SK-N-SH (cell line): ENCODE measurements around the gene PUS10. TPM values are rescaled to one million over a fixed set of nuclear protein-coding genes. Genes with fewer than 3 reads are reported as not detected.

Source experiments
- CTCF ChIA-PET: fragments of 300-600, 350-600 bp; formaldehyde crosslinking; extraction: SDS; loops from one replicate; lab custom pipeline; 2021; lab: Yijun Ruan, JAX
- POLR2A ChIA-PET: fragments of 350-600 bp; sonication (Branson Sonifier 250); formaldehyde crosslinking; extraction: SDS; loops from one replicate; lab custom pipeline; 2020; ENCODE audit warnings: antibody characterized with exemption, inconsistent platforms; lab: Yijun Ruan, JAX
- DNase-seq: peaks from one replicate; pipeline ENCODE4 v3.0.0; 2012
- H2AFZ ChIP-seq: fragments of 200-600 bp; sonication (generic); 2 replicates; pipeline ENCODE4 v1.8.1; 2016; ENCODE audit warnings: antibody characterized with exemption, mild to moderate bottlenecking, low read depth
- H3F3A ChIP-seq: fragments of 200-600 bp; sonication (generic); replicated peaks from 2 replicates; pipeline ENCODE3; 2016; ENCODE audit warnings: antibody characterized with exemption, mild to moderate bottlenecking; ENCODE audit not compliant: insufficient read depth
- H3K27ac ChIP-seq, 2 experiments: fragments of 200-500 bp in 1 of 2; fragments of 200-600 bp in 1 of 2; sonication (Bioruptor generic) in 1 of 2; sonication (generic), shearing (Covaris generic) in 1 of 2; 2 replicates each; pipeline versions ENCODE4 v1.5.1 to v1.6.1; 2014 to 2016; ENCODE audit warnings: low read depth in 2 of 2, inconsistent platforms in 1 of 2, low read length in 1 of 2, mild to moderate bottlenecking in 1 of 2, mixed read lengths in 1 of 2
- H3K27me3 ChIP-seq: fragments of 200-600 bp; sonication (generic), shearing (Covaris generic); 2 replicates; pipeline ENCODE4 v1.6.1; 2016; ENCODE audit warnings: mixed run types; ENCODE audit not compliant: insufficient read depth
- H3K36me3 ChIP-seq, 2 experiments: fragments of 200-500 bp in 1 of 2; fragments of 200-600 bp in 1 of 2; sonication (Bioruptor generic) in 1 of 2; sonication (generic) in 1 of 2; replicated peaks in 1 of 2; 2 replicates each; pipeline versions ENCODE3 to v1.5.1; 2014 to 2016; ENCODE audit warnings: low read length in 1 of 2, mild to moderate bottlenecking in 1 of 2; ENCODE audit not compliant: insufficient read depth in 2 of 2, control insufficient read depth in 1 of 2
- H3K4me1 ChIP-seq, 2 experiments: fragments of 200-500 bp in 1 of 2; fragments of 200-600 bp in 1 of 2; sonication (Bioruptor generic) in 1 of 2; sonication (generic), shearing (Covaris generic) in 1 of 2; 2 replicates each; pipeline versions ENCODE4 v1.5.1 to v1.6.1; 2014 to 2016; ENCODE audit warnings: low read depth in 1 of 2, low read length in 1 of 2, mixed run types in 1 of 2; ENCODE audit not compliant: insufficient read depth in 2 of 2, control insufficient read depth in 1 of 2
- H3K4me2 ChIP-seq: fragments of 200-600 bp; sonication (generic), shearing (Covaris generic); 2 replicates; pipeline ENCODE4 v1.6.1; 2017; ENCODE audit warnings: mixed run types
- H3K4me3 ChIP-seq, 2 experiments: fragments of 200-500 bp in 1 of 2; fragments of 200-600 bp in 1 of 2; sonication (Bioruptor generic) in 1 of 2; sonication (generic), shearing (Covaris generic) in 1 of 2; 2 replicates each; pipeline versions ENCODE4 v1.5.1 to v1.8.1; 2014 to 2016; ENCODE audit warnings: low read depth in 2 of 2, inconsistent platforms in 1 of 2, low read length in 1 of 2, mild to moderate bottlenecking in 1 of 2, mixed read lengths in 1 of 2, moderate library complexity in 1 of 2
- H3K79me2 ChIP-seq: fragments of 200-600 bp; sonication (generic); 2 replicates; pipeline ENCODE4 v1.8.1; 2017; ENCODE audit warnings: mild to moderate bottlenecking; ENCODE audit not compliant: insufficient read depth
- H3K9ac ChIP-seq: fragments of 200-600 bp; sonication (generic); 2 replicates; pipeline ENCODE4 v1.6.1; 2017; ENCODE audit warnings: mixed run types
- H3K9me2 ChIP-seq: fragments of 200-600 bp; sonication (generic); 2 replicates; pipeline ENCODE4 v1.6.1; 2017; ENCODE audit warnings: mixed run types
- H3K9me3 ChIP-seq: fragments of 200-600 bp; sonication (generic); 2 replicates; pipeline ENCODE4 v1.6.1; 2017; ENCODE audit warnings: mixed run types, mild to moderate bottlenecking, moderate library complexity
- H4K20me1 ChIP-seq: fragments of 200-600 bp; sonication (generic); 2 replicates; pipeline ENCODE4 v1.6.1; 2017; ENCODE audit warnings: mild to moderate bottlenecking, mixed run types; ENCODE audit not compliant: insufficient read depth
- CHD2 ChIP-seq: fragments of 150-350 bp; IDR thresholded peaks from 2 replicates; pipeline ENCODE4 v1.6.1; 2018; ENCODE audit warnings: low read length; ENCODE audit not compliant: partially characterized antibody
- ELF1 ChIP-seq: IDR thresholded peaks from 2 replicates; pipeline ENCODE4 v1.4.0; 2012
- EP300 ChIP-seq, 2 experiments: IDR thresholded peaks; 2 replicates each; pipeline versions ENCODE4 v1.4.0 to v1.6.1; 2012; ENCODE audit warnings: borderline replicate concordance in 1 of 2, low read depth in 1 of 2, low read length in 1 of 2
- FOSL2 ChIP-seq: IDR thresholded peaks from 2 replicates; pipeline ENCODE4 v1.4.0; 2012; ENCODE audit warnings: low read depth, mild to moderate bottlenecking, moderate library complexity, borderline replicate concordance
- FOXJ3 ChIP-seq: sonication (generic); formaldehyde crosslinking; IDR thresholded peaks from 2 replicates; pipeline ENCODE4 v1.5.1; 2020; ENCODE audit warnings: mild to moderate bottlenecking, missing genetic modification reagents
- GABPA ChIP-seq: IDR thresholded peaks from 2 replicates; pipeline ENCODE4 v1.4.0; 2012; ENCODE audit warnings: low read depth, mild to moderate bottlenecking
- GATA2 ChIP-seq: sonication (generic); formaldehyde crosslinking; IDR thresholded peaks from 2 replicates; pipeline ENCODE4 v1.5.0; 2020; ENCODE audit warnings: mild to moderate bottlenecking, missing genetic modification reagents
- JUND ChIP-seq: IDR thresholded peaks from 2 replicates; pipeline ENCODE4 v1.4.0; 2012
- MEF2A ChIP-seq: IDR thresholded peaks from 2 replicates; pipeline ENCODE4 v1.4.0; 2012; ENCODE audit warnings: low read depth, borderline replicate concordance
- MXI1 ChIP-seq: IDR thresholded peaks from 2 replicates; pipeline ENCODE4 v1.6.1; 2012; ENCODE audit warnings: mild to moderate bottlenecking, low read depth, low read length, improper control_type of control experiment
- POLR2AphosphoS5 ChIP-seq: IDR thresholded peaks from 2 replicates; pipeline ENCODE4 v1.6.1; 2012; ENCODE audit warnings: low read depth, low read length
- RAD21 ChIP-seq: IDR thresholded peaks from 2 replicates; pipeline ENCODE4 v1.6.1; 2012; ENCODE audit warnings: mild to moderate bottlenecking, low read length
- RCOR1 ChIP-seq: fragments of 150-350 bp; IDR thresholded peaks from 2 replicates; pipeline ENCODE4 v1.6.1; 2017; ENCODE audit warnings: antibody characterized with exemption, low read length
- RFX5 ChIP-seq: IDR thresholded peaks from 2 replicates; pipeline ENCODE4 v1.6.1; 2012; ENCODE audit warnings: mild to moderate bottlenecking, improper control_type of control experiment, low read length
- RXRA ChIP-seq: IDR thresholded peaks from 2 replicates; pipeline ENCODE4 v1.4.0; 2012; ENCODE audit warnings: low read depth, mild to moderate bottlenecking, borderline replicate concordance
- SIN3A ChIP-seq: IDR thresholded peaks from 2 replicates; pipeline ENCODE4 v1.6.1; 2012; ENCODE audit warnings: low read depth, mild to moderate bottlenecking, low read length, moderate library complexity, borderline replicate concordance
- SMC3 ChIP-seq: IDR thresholded peaks from 2 replicates; pipeline ENCODE4 v1.6.1; 2012; ENCODE audit warnings: low read depth, low read length, improper control_type of control experiment
- YY1 ChIP-seq: IDR thresholded peaks from 2 replicates; pipeline ENCODE4 v1.4.0; 2012; ENCODE audit warnings: low read depth, mild to moderate bottlenecking
- WGBS: methylation state at CpG from one replicate; pipeline ENCODE4 v1.1.6; 2017; ENCODE audit warnings: low lambda C conversion rate; 5-methylcytosine and 5-hydroxymethylcytosine counted together
- polyA plus RNA-seq, 3 experiments: library from polyadenylated mRNA; depleted of rRNA; stranded (reverse); fragments of >200 nt; gene quantifications; 2 replicates each; pipeline ENCODE4 v1.2.3, GENCODE V29; 2012
- TF ChIP-seq, protein P1 (sequence below): IDR thresholded peaks from 2 replicates; pipeline ENCODE4 v1.4.0; 2012; ENCODE audit warnings: low read depth
- TF ChIP-seq, protein P2 (sequence below): IDR thresholded peaks from 2 replicates; pipeline ENCODE4 v1.6.1; 2012; ENCODE audit warnings: mild to moderate bottlenecking, low read depth, low read length, moderate library complexity
- TF ChIP-seq, protein P3 (sequence below): fragments of 150-350 bp; IDR thresholded peaks from 2 replicates; pipeline ENCODE4 v1.6.1; 2016; ENCODE audit warnings: mild to moderate bottlenecking, low read depth, low read length
- TF ChIP-seq, protein P4 (sequence below): fragments of 150-350 bp; IDR thresholded peaks from 2 replicates; pipeline ENCODE4 v1.6.1; 2017; ENCODE audit warnings: antibody characterized with exemption, low read length, low read depth, borderline replicate concordance
- TF ChIP-seq, protein P5 (sequence below): fragments of 200-600 bp; sonication (generic); IDR thresholded peaks from 2 replicates; pipeline ENCODE4 v1.6.1; 2017; ENCODE audit warnings: antibody characterized with exemption, mild to moderate bottlenecking, moderate library complexity

The PUS10 gene, protein sequence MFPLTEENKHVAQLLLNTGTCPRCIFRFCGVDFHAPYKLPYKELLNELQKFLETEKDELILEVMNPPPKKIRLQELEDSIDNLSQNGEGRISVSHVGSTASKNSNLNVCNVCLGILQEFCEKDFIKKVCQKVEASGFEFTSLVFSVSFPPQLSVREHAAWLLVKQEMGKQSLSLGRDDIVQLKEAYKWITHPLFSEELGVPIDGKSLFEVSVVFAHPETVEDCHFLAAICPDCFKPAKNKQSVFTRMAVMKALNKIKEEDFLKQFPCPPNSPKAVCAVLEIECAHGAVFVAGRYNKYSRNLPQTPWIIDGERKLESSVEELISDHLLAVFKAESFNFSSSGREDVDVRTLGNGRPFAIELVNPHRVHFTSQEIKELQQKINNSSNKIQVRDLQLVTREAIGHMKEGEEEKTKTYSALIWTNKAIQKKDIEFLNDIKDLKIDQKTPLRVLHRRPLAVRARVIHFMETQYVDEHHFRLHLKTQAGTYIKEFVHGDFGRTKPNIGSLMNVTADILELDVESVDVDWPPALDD
- 2.8 and 4.4 TPM in 2 replicates for polyA plus RNA-seq (2012; rRNA removed)
- 3.9 and 4.6 TPM in 2 replicates for polyA plus RNA-seq (2012; cell fraction: cytosol; rRNA removed)
- 2.9 and 5.2 TPM in 2 replicates for polyA plus RNA-seq (2012; cell fraction: nucleus; rRNA removed)

DNA sequence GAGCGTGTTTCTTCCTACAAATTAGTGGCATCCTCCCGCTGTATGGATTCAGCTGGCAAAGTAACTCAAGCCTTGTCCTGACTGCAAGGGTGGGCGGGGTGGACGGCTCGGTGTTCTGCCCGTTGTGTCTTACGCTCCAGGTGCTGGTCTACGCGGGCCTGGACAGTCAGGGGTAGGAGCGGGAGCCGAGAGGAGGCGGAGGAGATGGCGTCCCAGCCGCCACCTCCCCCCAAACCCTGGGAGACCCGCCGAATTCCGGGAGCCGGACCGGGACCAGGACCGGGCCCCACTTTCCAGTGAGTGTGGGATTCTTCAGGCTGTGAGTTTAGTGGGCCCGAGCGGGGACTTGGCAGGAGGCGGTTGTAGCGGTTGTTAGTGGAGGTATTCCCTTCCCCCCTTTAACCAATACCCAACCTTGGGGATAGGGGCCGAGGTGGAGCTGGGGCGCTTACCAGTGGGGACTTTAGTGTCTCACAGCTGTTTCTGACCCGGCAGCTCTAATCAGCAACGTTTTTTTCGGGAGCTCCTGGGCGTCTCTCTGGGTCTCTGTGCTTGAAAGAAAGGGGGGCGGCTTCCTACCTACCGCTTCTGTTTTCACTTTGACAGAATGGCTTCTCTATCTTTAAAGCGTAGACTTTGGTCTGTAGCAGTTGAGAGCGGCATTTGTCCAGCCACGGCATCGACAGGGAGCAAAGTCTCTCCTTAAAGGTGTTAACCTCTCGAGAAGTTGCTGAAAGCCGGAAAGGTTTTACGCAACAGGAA, at the start of gene PUS10, which contains the start of gene PEX13:
TSS of gene PUS10 (minus strand) at position 700 of the 762 bp plus-strand sequence. CDS start 6,365 bp downstream, outside the sequence.
TSS of gene PEX13 (plus strand) at position 165 of the 762 bp plus-strand sequence. CDS start at position 205, 40 bp downstream.
- ChIA-PET POLR2A (no interaction called here), CTCF (interaction anchor here (1.0 to 1.7 kb wide), 2 partner anchors 19 to 310 kb away, joined by 4 to 7 read pairs; no protein-coding TSS in a partner anchor)
- peaks cover 71% of the 10 kb centered on the region for H3K79me2 ChIP-seq
- peak within 1 kb of the TSS; percentile 79 for H3K4me2 ChIP-seq
- peak within 1 kb of the TSS; percentile 79 to 95 for H3K27ac ChIP-seq
- H3K4me3 ChIP-seq = peak within 1 kb of the TSS; percentile 93 to 95
- peaks cover 4% of the 10 kb centered on the region; the same call in 1 of the 2 replicates for H4K20me1 ChIP-seq
- H3K9ac ChIP-seq = peak within 1 kb of the TSS; percentile 81
- no peaks in the 10 kb centered on the region for H3K9me3 ChIP-seq
- H3K4me1 ChIP-seq = peaks cover 0 to 4% of the 10 kb centered on the region in 2 experiments; a peak in 1 of 4 replicates
- peaks cover 2 to 19% of the 10 kb centered on the region in 2 experiments for H3K36me3 ChIP-seq
- no peaks in the 10 kb centered on the region for H3K9me2 ChIP-seq
- peak within 1 kb of the TSS; percentile 96 for H2AFZ ChIP-seq
- under 1% methylated on average over 34 of the region's 39 CpGs for WGBS
- peak; percentile 86 for DNase-seq
- no peaks in the 10 kb centered on the region for H3K27me3 ChIP-seq
- H3F3A ChIP-seq = peaks cover 13% of the 10 kb centered on the region
- TF ChIP-seq SMC3 = no peak
- no peak for TF ChIP-seq RAD21
- no peak for TF ChIP-seq RCOR1
- TF ChIP-seq CHD2 = peak; percentile 56
- TF ChIP-seq FOSL2 = no peak
- no peak for TF ChIP-seq MXI1
- peak; percentile 42; the same call in 1 of the 2 replicates for TF ChIP-seq POLR2AphosphoS5
- no peak for TF ChIP-seq FOXJ3 (CRISPR knock-in tag)
- TF ChIP-seq SIN3A = 0 out of 2 replicates have a peak, but pooled peaks have one; percentile 5
- peak; percentile 80; the same call in 1 of the 2 replicates for TF ChIP-seq YY1
- TF ChIP-seq, protein P1, sequence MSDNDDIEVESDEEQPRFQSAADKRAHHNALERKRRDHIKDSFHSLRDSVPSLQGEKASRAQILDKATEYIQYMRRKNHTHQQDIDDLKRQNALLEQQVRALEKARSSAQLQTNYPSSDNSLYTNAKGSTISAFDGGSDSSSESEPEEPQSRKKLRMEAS = no peak; the same call in none of the 2 replicates
- no peak for TF ChIP-seq RFX5
- no peak for TF ChIP-seq GATA2 (CRISPR knock-in tag)
- TF ChIP-seq, protein P2, sequence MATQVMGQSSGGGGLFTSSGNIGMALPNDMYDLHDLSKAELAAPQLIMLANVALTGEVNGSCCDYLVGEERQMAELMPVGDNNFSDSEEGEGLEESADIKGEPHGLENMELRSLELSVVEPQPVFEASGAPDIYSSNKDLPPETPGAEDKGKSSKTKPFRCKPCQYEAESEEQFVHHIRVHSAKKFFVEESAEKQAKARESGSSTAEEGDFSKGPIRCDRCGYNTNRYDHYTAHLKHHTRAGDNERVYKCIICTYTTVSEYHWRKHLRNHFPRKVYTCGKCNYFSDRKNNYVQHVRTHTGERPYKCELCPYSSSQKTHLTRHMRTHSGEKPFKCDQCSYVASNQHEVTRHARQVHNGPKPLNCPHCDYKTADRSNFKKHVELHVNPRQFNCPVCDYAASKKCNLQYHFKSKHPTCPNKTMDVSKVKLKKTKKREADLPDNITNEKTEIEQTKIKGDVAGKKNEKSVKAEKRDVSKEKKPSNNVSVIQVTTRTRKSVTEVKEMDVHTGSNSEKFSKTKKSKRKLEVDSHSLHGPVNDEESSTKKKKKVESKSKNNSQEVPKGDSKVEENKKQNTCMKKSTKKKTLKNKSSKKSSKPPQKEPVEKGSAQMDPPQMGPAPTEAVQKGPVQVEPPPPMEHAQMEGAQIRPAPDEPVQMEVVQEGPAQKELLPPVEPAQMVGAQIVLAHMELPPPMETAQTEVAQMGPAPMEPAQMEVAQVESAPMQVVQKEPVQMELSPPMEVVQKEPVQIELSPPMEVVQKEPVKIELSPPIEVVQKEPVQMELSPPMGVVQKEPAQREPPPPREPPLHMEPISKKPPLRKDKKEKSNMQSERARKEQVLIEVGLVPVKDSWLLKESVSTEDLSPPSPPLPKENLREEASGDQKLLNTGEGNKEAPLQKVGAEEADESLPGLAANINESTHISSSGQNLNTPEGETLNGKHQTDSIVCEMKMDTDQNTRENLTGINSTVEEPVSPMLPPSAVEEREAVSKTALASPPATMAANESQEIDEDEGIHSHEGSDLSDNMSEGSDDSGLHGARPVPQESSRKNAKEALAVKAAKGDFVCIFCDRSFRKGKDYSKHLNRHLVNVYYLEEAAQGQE = peak; percentile 34; the same call in 1 of the 2 replicates
- no peak for TF ChIP-seq JUND
- TF ChIP-seq MEF2A = no peak
- no peak for TF ChIP-seq RXRA
- TF ChIP-seq, protein P3, sequence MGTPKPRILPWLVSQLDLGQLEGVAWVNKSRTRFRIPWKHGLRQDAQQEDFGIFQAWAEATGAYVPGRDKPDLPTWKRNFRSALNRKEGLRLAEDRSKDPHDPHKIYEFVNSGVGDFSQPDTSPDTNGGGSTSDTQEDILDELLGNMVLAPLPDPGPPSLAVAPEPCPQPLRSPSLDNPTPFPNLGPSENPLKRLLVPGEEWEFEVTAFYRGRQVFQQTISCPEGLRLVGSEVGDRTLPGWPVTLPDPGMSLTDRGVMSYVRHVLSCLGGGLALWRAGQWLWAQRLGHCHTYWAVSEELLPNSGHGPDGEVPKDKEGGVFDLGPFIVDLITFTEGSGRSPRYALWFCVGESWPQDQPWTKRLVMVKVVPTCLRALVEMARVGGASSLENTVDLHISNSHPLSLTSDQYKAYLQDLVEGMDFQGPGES = no peak
- no peak for TF ChIP-seq GABPA
- TF ChIP-seq, protein P4, sequence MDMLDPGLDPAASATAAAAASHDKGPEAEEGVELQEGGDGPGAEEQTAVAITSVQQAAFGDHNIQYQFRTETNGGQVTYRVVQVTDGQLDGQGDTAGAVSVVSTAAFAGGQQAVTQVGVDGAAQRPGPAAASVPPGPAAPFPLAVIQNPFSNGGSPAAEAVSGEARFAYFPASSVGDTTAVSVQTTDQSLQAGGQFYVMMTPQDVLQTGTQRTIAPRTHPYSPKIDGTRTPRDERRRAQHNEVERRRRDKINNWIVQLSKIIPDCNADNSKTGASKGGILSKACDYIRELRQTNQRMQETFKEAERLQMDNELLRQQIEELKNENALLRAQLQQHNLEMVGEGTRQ = no peak
- no peak for TF ChIP-seq ELF1
- TF ChIP-seq EP300 (IDR thresholded peaks at IDR 0.05; ENCODE audit: borderline replicate concordance in 1 of 2, low read depth in 1 of 2, low read length in 1 of 2) = 0 out of 4 replicates have a peak, but pooled peaks of 1 of the 2 experiments have one; percentile 9
- TF ChIP-seq, protein P5, sequence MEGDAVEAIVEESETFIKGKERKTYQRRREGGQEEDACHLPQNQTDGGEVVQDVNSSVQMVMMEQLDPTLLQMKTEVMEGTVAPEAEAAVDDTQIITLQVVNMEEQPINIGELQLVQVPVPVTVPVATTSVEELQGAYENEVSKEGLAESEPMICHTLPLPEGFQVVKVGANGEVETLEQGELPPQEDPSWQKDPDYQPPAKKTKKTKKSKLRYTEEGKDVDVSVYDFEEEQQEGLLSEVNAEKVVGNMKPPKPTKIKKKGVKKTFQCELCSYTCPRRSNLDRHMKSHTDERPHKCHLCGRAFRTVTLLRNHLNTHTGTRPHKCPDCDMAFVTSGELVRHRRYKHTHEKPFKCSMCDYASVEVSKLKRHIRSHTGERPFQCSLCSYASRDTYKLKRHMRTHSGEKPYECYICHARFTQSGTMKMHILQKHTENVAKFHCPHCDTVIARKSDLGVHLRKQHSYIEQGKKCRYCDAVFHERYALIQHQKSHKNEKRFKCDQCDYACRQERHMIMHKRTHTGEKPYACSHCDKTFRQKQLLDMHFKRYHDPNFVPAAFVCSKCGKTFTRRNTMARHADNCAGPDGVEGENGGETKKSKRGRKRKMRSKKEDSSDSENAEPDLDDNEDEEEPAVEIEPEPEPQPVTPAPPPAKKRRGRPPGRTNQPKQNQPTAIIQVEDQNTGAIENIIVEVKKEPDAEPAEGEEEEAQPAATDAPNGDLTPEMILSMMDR = no peak
